Measurements from ENCODE around the gene TRIM8. TPM values are rescaled to one million over a fixed set of nuclear protein-coding genes. Genes with fewer than 3 reads are reported as not detected.

TRIM8 gene
- total RNA-seq, 1 experiment from 2014 or later = 37.0 TPM

DNA sequence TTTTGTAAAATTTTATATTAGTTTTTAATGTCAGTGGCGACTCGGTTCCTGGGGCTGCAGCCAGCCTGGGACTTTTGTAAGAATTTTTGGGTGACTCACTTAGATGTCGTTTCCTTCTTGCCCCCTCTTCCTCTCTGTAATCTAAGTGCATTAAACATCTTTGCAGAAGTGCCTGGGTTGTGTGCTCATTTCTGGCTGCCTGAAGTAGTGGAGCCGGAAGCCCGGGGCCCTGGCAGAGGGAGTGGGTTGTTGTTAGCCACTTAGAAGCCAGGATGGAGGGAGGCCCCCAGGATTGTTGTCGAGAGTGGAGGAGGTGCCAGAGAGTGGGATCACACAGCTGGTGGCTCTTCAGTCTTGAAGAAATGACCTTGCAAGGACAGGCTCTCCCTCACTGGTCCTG is 11.0 kb upstream of the TRIM8 start:
- WGBS (ENCODE audit: extremely low coverage, insufficient read length, low lambda C conversion rate) = no CpG with 5 or more reads among the region's 6 CpGs
- Histone ChIP-seq H3K56ac (ENCODE audit: insufficient read length, low read depth, low read length) (no peak overlapping the region), H2AFZ (ENCODE audit: low read length) (no peak overlapping the region), H2BK5ac (ENCODE audit: insufficient read length, low read length) (no peak overlapping the region), H2BK15ac (ENCODE audit: low read depth, low read length) (no peak overlapping the region), H3K79me2 (ENCODE audit: insufficient read depth, low read length) (no peaks in the 10 kb centered on the region), H3K9ac (ENCODE audit: extremely low read depth, insufficient read length, low read length) (no peak overlapping the region), H3K9me3 (ENCODE audit: control insufficient read depth, low read depth, low read length) (no peaks in the 10 kb centered on the region), H3K4me1 (ENCODE audit: insufficient read depth, low read length) (peaks cover 13% of the 10 kb centered on the region), H3K79me1 (ENCODE audit: insufficient read depth, low read depth, low read length, poor library complexity, severe bottlenecking) (no peaks in the 10 kb centered on the region), H4K8ac (replicated peaks; ENCODE audit: insufficient read length, low read depth, low read length) (no peak overlapping the region), H3K4ac (ENCODE audit: low read depth, low read length) (no peak overlapping the region), H3K4me2 (ENCODE audit: insufficient read depth, insufficient read length, low read length) (no peak overlapping the region), H3K18ac (ENCODE audit: insufficient read length, low read depth, low read length) (no peak overlapping the region), H3K23ac (ENCODE audit: insufficient read length, low read depth, low read length) (no peak overlapping the region), H3K27me3 (ENCODE audit: insufficient read depth, low read length) (no peaks in the 10 kb centered on the region), H4K5ac (ENCODE audit: insufficient read length, low read depth, low read length) (no peak overlapping the region), H2BK120ac (ENCODE audit: low read depth, low read length, poor library complexity, severe bottlenecking) (no peak overlapping the region), H3K14ac (ENCODE audit: insufficient read depth, low read length) (no peak overlapping the region), H3K23me2 (ENCODE audit: insufficient read length, low read depth, low read length, poor library complexity, severe bottlenecking) (no peaks in the 10 kb centered on the region), H2AK5ac (ENCODE audit: insufficient read length, low read length) (no peak overlapping the region), H3K27ac (ENCODE audit: insufficient read length, low read depth, low read length) (no peak overlapping the region), H2BK12ac (ENCODE audit: insufficient read length, low read depth, low read length) (no peak overlapping the region), H2BK20ac (ENCODE audit: low read depth, low read length, poor library complexity, severe bottlenecking) (no peak overlapping the region), H4K91ac (ENCODE audit: insufficient read length, low read depth, low read length) (no peak overlapping the region), H4K20me1 (ENCODE audit: control insufficient read depth, insufficient read depth, insufficient read length) (no peaks in the 10 kb centered on the region), H3T11ph (ENCODE audit: low read length) (no peak overlapping the region)
- peaks cover 57 to 62% of the 10 kb centered on the region in 2 experiments for H3K4me1 Mint-ChIP-seq
- no peak for TF ChIP-seq CTCF (conservative IDR thresholded peaks at IDR 0.05)
- no peak overlapping the region for H3K4me3 Mint-ChIP-seq
- H3K27ac Mint-ChIP-seq = peak overlapping the region in 2 of 3 experiments; percentile 19 to 44; a peak in 2 of 7 replicates
- no peaks in the 10 kb centered on the region; the same call in 1 of the 2 replicates for H3K27me3 Mint-ChIP-seq (ENCODE audit: low read depth)
- peaks cover 0 to 4% (median 0%) of the 10 kb centered on the region in 3 experiments; a peak in 4 of 7 replicates for H3K36me3 Mint-ChIP-seq (ENCODE audit: insufficient read depth in 1 of 3, low read depth in 3 of 3)
- peaks cover 0 to 2% of the 10 kb centered on the region in 2 experiments; a peak in 1 of 5 replicates for H3K9me3 Mint-ChIP-seq
- no peak for DNase-seq

Data from H9 (cell line).